Activated T-helper 1 cell treated with anti-CD3 and anti-CD28 coated beads, Interleukin-12 subunit alpha, Interleukin-12 subunit beta, Interleukin-2, Interleukin-4 antibody, amounts not matched to agents 30 ng/mL and 10 ng/mL and 1 ng/mL, durations not matched to agents 14 hours and 24 hours and 36 hours (primary cell): ENCODE measurements around the gene IQCH. TPM values are rescaled to one million over a fixed set of nuclear protein-coding genes. Genes with fewer than 3 reads are reported as not detected.

Source experiments
- DNase-seq: peaks from one replicate; pipeline ENCODE4 v3.0.0; 2021; ENCODE audit warnings: low spot score
- H3K27ac Mint-ChIP-seq: one replicate; pipeline ENCODE4 v1.8.0; 2021; ENCODE audit warnings: mild to moderate bottlenecking, mixed read lengths
- H3K27me3 Mint-ChIP-seq: one replicate; pipeline ENCODE4 v1.8.0; 2022; ENCODE audit warnings: mild to moderate bottlenecking, moderate library complexity, mixed read lengths; ENCODE audit not compliant: insufficient read depth
- H3K36me3 Mint-ChIP-seq: one replicate; pipeline ENCODE4 v1.8.0; 2021; ENCODE audit warnings: low read depth, mixed read lengths
- H3K4me1 Mint-ChIP-seq: one replicate; pipeline ENCODE4 v1.8.0; 2021; ENCODE audit warnings: low read depth, mixed read lengths
- H3K4me3 Mint-ChIP-seq: one replicate; pipeline ENCODE4 v1.8.0; 2021; ENCODE audit warnings: mild to moderate bottlenecking, moderate library complexity, mixed read lengths
- H3K9me3 Mint-ChIP-seq: one replicate; pipeline ENCODE4 v1.8.0; 2021; ENCODE audit warnings: mixed read lengths
- intact Hi-C: fragments of 100-400 bp; cut with micrococcal nuclease; formaldehyde crosslinking; loops from one replicate; pipeline ENCODE4 v1.15.1; 2024
- total RNA-seq: library from RNA; stranded (reverse); gene quantifications from 2 replicates; pipeline ENCODE4 v1.2.3, GENCODE V29; 2022

The IQCH gene
- total RNA-seq, 1 donor from 2014 or later, result 1.2 TPM

GRCh38 chr15:67373971-67374370, 119.4 kb downstream of the IQCH start:
- H3K36me3 Mint-ChIP-seq, result no peaks in the 10 kb centered on the region
- intact Hi-C loops, result no loop called here
- peaks cover 21% of the 10 kb centered on the region for H3K27me3 Mint-ChIP-seq
- no peaks in the 10 kb centered on the region for H3K9me3 Mint-ChIP-seq
- no peak for DNase-seq
- no peaks in the 10 kb centered on the region for H3K4me1 Mint-ChIP-seq
- no peak overlapping the region for H3K27ac Mint-ChIP-seq
- no peak overlapping the region for H3K4me3 Mint-ChIP-seq

- DNase-seq, result no peak
- no peaks in the 10 kb centered on the region for H3K36me3 Mint-ChIP-seq
- no peak overlapping the region for H3K4me3 Mint-ChIP-seq
- intact Hi-C loops, result no loop called here
- no peak overlapping the region for H3K27ac Mint-ChIP-seq
- peaks cover 24% of the 10 kb centered on the region for H3K27me3 Mint-ChIP-seq
- H3K9me3 Mint-ChIP-seq, result no peaks in the 10 kb centered on the region
- no peaks in the 10 kb centered on the region for H3K4me1 Mint-ChIP-seq
Observed at GRCh38 chr15:67379530-67379929, 124.9 kb downstream of the IQCH start.

GRCh38 chr15:67380921-67381320, 126.3 kb downstream of the IQCH start:
- Mint-ChIP-seq H3K36me3 (no peaks in the 10 kb centered on the region), H3K27ac (no peak overlapping the region), H3K9me3 (no peaks in the 10 kb centered on the region), H3K27me3 (peaks cover 32% of the 10 kb centered on the region), H3K4me1 (no peaks in the 10 kb centered on the region), H3K4me3 (no peak overlapping the region)
- intact Hi-C loops, result no loop called here
- DNase-seq, result no peak

- Mint-ChIP-seq H3K27ac (no peak overlapping the region), H3K9me3 (no peaks in the 10 kb centered on the region), H3K4me3 (no peak overlapping the region), H3K4me1 (no peaks in the 10 kb centered on the region), H3K36me3 (no peaks in the 10 kb centered on the region), H3K27me3 (peaks cover 32% of the 10 kb centered on the region)
- intact Hi-C loops, result no loop called here
- no peak for DNase-seq
Observed at GRCh38 chr15:67381416-67382045, 126.9 kb downstream of the IQCH start.

- intact Hi-C loops, result no loop called here
- no peak for DNase-seq
- H3K9me3 Mint-ChIP-seq, result no peaks in the 10 kb centered on the region
- H3K27ac Mint-ChIP-seq, result no peak overlapping the region
- no peaks in the 10 kb centered on the region for H3K36me3 Mint-ChIP-seq
- H3K4me3 Mint-ChIP-seq, result no peak overlapping the region
- peaks cover 41% of the 10 kb centered on the region for H3K27me3 Mint-ChIP-seq
- H3K4me1 Mint-ChIP-seq, result no peaks in the 10 kb centered on the region
Observed at GRCh38 chr15:67382723-67383122, 128.1 kb downstream of the IQCH start.

GRCh38 chr15:67383899-67384298, 129.3 kb downstream of the IQCH start:
- DNase-seq, result no peak
- no peaks in the 10 kb centered on the region for H3K36me3 Mint-ChIP-seq
- no peak overlapping the region for H3K27ac Mint-ChIP-seq
- H3K27me3 Mint-ChIP-seq, result peaks cover 47% of the 10 kb centered on the region
- intact Hi-C loops, result no loop called here
- no peaks in the 10 kb centered on the region for H3K9me3 Mint-ChIP-seq
- no peak overlapping the region for H3K4me3 Mint-ChIP-seq
- H3K4me1 Mint-ChIP-seq, result no peaks in the 10 kb centered on the region

- Mint-ChIP-seq H3K27ac (no peak overlapping the region), H3K4me3 (no peak overlapping the region), H3K9me3 (no peaks in the 10 kb centered on the region), H3K4me1 (no peaks in the 10 kb centered on the region), H3K27me3 (peaks cover 42% of the 10 kb centered on the region), H3K36me3 (no peaks in the 10 kb centered on the region)
- DNase-seq, result no peak
- intact Hi-C loops, result no loop called here
Observed at GRCh38 chr15:67384761-67385160, 130.2 kb downstream of the IQCH start.

GRCh38 chr15:67385971-67386370, 131.4 kb downstream of the IQCH start:
- intact Hi-C loops, result no loop called here
- peaks cover 35% of the 10 kb centered on the region for H3K27me3 Mint-ChIP-seq
- no peak overlapping the region for H3K27ac Mint-ChIP-seq
- H3K36me3 Mint-ChIP-seq, result no peaks in the 10 kb centered on the region
- H3K9me3 Mint-ChIP-seq, result no peaks in the 10 kb centered on the region
- H3K4me3 Mint-ChIP-seq, result no peak overlapping the region
- DNase-seq, result no peak
- H3K4me1 Mint-ChIP-seq, result no peaks in the 10 kb centered on the region

GRCh38 chr15:67386947-67387346, 132.4 kb downstream of the IQCH start:
- intact Hi-C loops, result no loop called here
- Mint-ChIP-seq H3K4me3 (no peak overlapping the region), H3K36me3 (no peaks in the 10 kb centered on the region), H3K9me3 (no peaks in the 10 kb centered on the region), H3K27me3 (peaks cover 34% of the 10 kb centered on the region), H3K4me1 (no peaks in the 10 kb centered on the region), H3K27ac (no peak overlapping the region)
- no peak for DNase-seq

- Mint-ChIP-seq H3K36me3 (no peaks in the 10 kb centered on the region), H3K4me3 (no peak overlapping the region), H3K27ac (no peak overlapping the region), H3K9me3 (no peaks in the 10 kb centered on the region), H3K4me1 (no peaks in the 10 kb centered on the region), H3K27me3 (peaks cover 30% of the 10 kb centered on the region)
- no peak for DNase-seq
- intact Hi-C loops, result no loop called here
Observed at GRCh38 chr15:67389975-67390374, 135.4 kb downstream of the IQCH start.

- Mint-ChIP-seq H3K27ac (no peak overlapping the region), H3K4me1 (no peaks in the 10 kb centered on the region), H3K9me3 (no peaks in the 10 kb centered on the region), H3K36me3 (no peaks in the 10 kb centered on the region), H3K27me3 (peaks cover 14% of the 10 kb centered on the region), H3K4me3 (no peak overlapping the region)
- intact Hi-C loops, result no loop called here
- no peak for DNase-seq
Observed at GRCh38 chr15:67394873-67395639, 140.5 kb downstream of the IQCH start.

GRCh38 chr15:67396114-67396513, 141.5 kb downstream of the IQCH start:
- Mint-ChIP-seq H3K27ac (no peak overlapping the region), H3K36me3 (no peaks in the 10 kb centered on the region), H3K27me3 (peaks cover 14% of the 10 kb centered on the region), H3K4me3 (no peak overlapping the region), H3K4me1 (no peaks in the 10 kb centered on the region), H3K9me3 (no peaks in the 10 kb centered on the region)
- intact Hi-C loops, result no loop called here
- DNase-seq, result no peak

GRCh38 chr15:67397139-67397538, 142.6 kb downstream of the IQCH start:
- peaks cover 9% of the 10 kb centered on the region for H3K27me3 Mint-ChIP-seq
- H3K27ac Mint-ChIP-seq, result no peak overlapping the region
- H3K4me3 Mint-ChIP-seq, result no peak overlapping the region
- no peaks in the 10 kb centered on the region for H3K4me1 Mint-ChIP-seq
- intact Hi-C loops, result no loop called here
- no peaks in the 10 kb centered on the region for H3K9me3 Mint-ChIP-seq
- H3K36me3 Mint-ChIP-seq, result no peaks in the 10 kb centered on the region
- DNase-seq, result no peak
